GM18873 (cell line): ENCODE results near the gene TENM4.

Source experiments
- ATAC-seq: cut with Tn5 transposase; IDR thresholded peaks from one replicate; pipeline ENCODE4 v1.9.1; 2021; ENCODE audit warnings: mild to moderate bottlenecking, moderate library complexity, moderate number of reproducible peaks; ENCODE audit not compliant: unreplicated experiment, low FRiP score

TENM4 gene

DNA sequence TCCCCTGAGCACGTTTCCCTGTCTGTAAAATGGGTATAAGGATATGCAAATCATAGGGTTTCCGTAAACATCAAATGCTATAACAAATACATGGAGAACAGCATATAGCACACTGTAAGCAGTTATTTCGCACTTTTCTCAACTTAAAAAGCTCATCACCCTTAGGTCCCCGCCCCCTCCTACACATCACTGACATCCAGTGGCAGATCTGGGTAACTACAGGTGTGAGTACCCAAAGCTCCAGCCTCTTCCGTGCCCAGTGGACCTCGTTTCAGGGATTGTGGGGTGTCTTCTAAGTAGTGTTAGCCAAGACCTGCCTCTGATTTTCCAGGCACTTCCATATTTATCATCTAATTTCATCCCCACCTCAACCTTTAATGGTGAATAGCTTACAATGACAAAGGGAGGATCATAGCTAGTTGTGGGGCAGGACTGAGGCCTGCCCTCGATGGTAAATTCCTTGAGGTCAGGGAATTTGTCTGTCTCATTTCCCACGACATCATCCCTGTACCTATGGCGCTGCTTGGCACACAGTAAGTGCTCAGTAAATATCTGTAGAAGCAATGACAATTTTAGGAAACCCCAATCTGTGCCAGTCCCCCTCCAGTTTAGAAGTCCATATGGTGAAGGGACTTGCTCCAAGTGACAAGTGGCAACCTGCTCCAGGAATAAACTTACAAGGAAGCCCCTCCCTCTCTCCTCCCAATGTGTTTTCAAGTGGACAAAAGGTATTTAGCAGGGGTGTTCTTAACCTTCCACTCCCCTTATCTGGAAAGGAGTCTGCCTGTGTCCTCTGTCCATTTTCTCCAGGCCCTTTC is 340.5 kb downstream of the TENM4 start:
- ATAC-seq, result no peak

GRCh38 chr11:79098146-79098545 is 342.7 kb downstream of the TENM4 start:
- ATAC-seq, result no peak

DNA sequence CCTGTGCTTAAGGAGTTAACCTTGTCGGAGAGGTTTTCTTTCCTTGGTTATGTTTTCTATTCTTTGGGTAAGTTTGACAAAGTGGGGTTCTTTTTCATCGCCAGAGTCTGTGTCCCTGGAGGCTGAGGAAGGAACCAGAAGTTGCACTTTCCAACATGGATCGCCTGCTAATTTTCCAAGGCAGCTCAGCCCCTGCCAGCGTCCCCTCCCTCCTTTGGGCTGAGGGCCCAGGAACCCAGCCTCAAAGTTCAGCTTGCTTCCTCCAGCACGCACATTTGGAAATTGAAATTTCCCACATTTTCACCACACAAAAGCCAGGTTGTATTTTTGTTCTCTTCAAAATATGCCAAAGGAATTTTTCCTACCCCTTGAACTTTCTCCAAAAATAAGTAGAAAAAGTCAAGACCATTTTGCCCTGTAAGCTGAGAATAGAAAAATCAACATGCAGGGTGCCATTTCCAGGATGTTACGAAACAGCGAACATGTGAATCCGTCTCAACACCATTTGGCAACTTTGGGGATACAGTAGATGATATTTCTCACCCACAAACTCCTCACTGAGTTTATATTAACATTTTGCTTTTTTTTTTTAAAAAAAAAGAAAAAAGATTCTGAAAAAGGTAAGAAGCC is 343.5 kb downstream of the TENM4 start:
- ATAC-seq, result no peak

GRCh38 chr11:79095424-79095823 is 345.4 kb downstream of the TENM4 start:
- no peak for ATAC-seq

GRCh38 chr11:79094616-79095015 is 346.2 kb downstream of the TENM4 start:
- no peak for ATAC-seq

DNA sequence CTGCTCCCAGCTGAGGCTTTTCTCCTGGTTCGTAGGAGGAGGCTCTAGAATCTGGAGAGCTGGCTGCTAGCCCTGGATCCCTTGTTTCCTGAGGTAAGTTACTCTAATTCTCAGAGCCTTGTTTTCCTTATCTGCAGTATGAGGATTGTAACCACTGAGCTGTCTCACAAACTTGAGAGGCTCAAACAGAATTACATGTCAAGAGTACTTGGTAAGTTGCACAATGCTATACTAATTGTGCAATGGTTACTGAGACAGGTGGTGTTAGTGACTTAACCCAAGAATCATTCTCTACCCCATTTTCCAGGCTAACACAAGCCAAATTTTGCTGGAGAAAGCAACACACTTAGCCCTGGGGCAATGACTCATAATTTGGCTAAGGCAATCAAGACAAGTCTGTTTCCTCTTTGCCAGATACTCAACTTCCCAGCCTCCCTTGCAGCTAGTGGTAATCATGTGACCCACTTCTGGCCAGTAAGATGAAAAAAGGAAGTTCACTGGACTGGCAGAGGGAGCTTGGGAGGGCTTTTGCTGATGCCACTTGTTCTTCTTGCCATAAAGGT is 348.0 kb downstream of the TENM4 start:
- ATAC-seq, result no peak

GRCh38 chr11:79090191-79090705 is 350.6 kb downstream of the TENM4 start:
- ATAC-seq, result no peak

- ATAC-seq, result no peak
These were observed 351.2 kb downstream of the TENM4 start for GRCh38 chr11:79089601-79090000.

DNA sequence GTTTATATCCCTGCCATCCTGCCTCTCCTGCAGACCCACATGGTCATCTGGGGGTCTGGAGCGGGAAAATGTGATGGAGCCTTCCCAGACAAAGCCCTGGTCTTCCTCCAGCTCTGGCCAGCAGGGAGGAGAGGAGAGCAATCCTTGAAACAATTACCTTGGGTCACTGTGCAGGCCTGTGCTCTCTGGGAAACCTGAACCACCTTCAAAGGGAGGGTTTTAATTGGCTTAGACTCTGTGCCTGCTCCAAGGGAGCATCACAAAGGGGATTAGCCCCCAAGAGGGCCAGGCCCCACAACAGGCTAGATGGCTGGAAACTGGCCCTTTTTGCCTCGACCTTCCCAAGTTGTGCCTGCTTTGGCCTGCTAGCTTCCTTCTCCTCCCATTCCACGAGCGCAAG is 351.9 kb downstream of the TENM4 start:
- ATAC-seq, result no peak

- ATAC-seq, result no peak
These were observed 352.9 kb downstream of the TENM4 start for GRCh38 chr11:79087961-79088318.

DNA sequence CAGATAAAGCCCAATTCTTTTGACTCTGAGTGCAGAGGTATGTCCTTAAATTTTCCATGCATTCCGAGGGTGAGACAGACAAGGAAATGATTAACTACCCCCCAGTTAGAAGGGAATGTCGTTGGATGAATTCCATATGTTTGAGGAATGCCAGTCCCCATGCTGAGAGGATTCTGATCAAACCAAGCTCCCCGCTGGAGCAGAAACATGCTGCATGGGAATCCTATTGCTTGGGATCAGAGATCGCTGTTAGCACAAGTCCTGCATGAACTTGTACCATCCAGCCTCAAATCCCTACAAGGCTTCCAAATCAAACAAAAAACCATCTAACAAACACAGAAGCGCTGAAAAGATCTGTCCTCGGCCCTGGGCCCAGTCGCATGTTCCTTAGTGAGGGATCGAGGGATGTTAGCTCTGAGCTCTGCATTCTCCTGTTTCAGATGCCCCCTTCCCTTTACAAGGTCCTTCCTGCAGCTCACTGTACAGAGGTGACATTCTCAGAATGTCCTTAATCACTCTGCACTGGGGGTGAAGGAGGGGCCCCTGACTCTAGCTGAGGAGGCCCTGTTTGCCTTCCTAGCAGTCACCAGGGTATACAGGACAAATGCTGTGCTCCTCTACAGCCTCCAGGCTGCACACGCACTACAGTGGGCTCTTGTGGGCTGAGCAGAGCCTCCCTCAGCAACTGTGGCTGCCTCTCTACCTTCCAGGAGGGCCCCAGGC is 353.4 kb downstream of the TENM4 start:
- no peak for ATAC-seq

GRCh38 chr11:79086056-79086455 is 354.8 kb downstream of the TENM4 start:
- ATAC-seq, result no peak

- no peak for ATAC-seq
These were observed 356.4 kb downstream of the TENM4 start for GRCh38 chr11:79084382-79084781.

DNA sequence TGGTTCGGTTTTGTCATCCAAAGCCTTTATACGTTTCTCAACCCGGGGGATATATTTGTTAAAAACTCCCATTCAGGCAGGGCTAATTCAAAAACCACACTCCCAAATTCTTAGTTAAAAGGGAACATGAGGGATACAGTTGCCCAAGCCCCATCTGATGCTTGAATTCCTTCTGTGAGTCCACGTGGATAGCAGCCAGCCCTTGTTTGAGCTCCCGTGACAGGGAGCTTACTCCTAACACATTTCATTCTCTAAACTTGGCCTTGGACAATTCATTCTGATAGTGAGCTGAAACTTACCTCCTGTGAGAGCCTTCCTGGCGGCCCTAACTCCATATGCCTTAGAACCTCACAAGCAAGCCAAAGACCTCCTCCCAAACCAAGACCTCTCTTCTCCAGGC is 357.5 kb downstream of the TENM4 start:
- no peak for ATAC-seq

DNA sequence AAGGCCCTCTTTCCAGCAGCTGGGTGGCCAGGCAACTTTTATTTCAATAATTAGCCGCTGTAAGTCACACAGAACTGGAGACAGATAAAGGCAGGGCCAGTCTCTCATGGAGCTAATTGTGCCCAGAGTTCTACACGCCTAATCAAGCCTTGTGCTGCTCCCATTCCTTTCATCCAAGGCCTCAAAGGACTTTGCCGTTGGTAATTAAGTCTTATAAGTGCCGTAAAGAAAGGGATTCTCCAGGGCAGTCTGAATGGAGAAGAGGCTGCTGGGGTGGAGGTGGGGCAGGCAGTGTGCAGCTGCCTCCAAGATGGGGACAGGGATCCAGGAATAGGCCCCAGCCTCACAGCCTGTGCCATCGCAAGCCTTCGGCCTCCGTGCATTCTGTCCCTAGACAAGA is 357.9 kb downstream of the TENM4 start:
- ATAC-seq, result no peak

- ATAC-seq, result no peak
These were observed 358.6 kb downstream of the TENM4 start for GRCh38 chr11:79082280-79082679.

DNA sequence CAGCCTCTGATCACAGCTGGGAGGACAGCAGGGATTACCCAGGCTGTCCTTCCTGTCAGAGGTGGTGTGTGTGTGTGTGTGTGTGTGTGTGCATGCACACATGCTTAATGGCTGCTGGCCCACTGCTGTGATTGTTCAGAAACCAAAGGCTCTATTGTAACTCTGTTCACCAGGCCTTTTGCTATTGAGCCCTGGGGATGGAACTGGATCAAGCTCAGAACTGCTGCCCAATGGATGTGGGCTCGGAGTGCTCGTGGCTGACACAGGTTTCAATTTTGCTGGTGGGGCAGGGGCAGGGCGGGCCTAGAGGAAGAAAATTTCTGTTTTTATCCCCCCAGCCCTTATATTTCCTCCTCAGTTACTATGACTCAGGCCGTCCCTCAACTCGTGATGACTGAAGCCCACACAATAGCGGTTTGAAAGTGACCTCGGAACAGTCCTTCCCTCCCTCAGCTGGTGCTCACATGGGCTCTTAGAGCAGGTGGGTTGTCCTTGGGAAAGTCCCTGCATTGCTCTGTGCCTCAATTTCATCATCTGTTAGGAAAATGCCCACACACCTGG is 359.3 kb downstream of the TENM4 start:
- ATAC-seq, result no peak

DNA sequence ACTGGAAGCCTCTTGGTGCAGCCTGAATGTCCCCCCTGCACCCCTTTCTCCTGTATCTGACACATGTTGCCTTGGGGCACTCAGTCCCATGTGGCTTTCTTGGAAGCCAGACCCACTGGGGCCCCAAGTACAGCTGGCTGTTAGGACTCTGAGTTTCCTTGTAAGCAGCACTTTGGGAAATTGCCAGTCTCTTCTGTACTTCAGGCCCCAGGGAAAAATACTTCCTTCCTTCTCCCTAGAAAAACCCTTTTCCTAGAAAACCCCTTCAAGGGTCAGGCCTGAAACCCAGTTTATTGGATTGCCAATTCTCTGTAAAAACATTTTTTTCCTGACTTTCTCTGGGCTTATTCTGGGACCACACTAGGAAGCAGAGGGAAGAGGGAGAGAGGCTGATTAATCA is 360.3 kb downstream of the TENM4 start:
- ATAC-seq, result no peak

GRCh38 chr11:79078999-79079398 is 361.8 kb downstream of the TENM4 start:
- ATAC-seq, result no peak

DNA sequence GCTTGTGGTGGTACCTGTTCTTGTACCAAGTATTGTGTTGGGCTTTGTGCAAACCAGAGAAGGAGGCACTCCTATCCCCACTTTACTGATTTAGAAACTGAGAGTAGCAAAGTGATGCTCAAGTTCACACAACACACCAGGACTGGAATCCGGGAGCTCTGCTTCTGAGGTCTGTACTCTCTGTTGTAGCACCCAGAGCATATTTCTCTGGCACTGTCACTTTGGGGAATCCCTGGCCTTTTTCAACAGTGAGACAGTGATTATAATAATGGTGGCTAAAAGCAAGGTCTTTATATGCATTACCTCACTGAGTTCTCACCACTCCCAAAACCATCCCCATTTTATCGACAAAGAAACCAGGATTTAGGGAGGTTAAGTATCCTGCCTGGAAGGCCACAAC is 362.4 kb downstream of the TENM4 start:
- ATAC-seq, result no peak
